ENCODE data around the gene CD34. TPM values are rescaled to one million over a fixed set of nuclear protein-coding genes. Genes with fewer than 3 reads are reported as not detected.
"Not testable (repeated sequence)": the region's sequence is repeated elsewhere in the genome, so short reads cannot be mapped to it uniquely, and the experiment has no call there.

CD34 gene
- total RNA-seq, 2 donors from 2014 or later = 0.05 to 0.09 TPM

GRCh38 chr1:207948536-207949250, 37.8 kb upstream of the CD34 start:
- no peaks in the 10 kb centered on the region for H3K9me3 Mint-ChIP-seq
- no peaks in the 10 kb centered on the region for H3K4me1 Mint-ChIP-seq (ENCODE audit: low read depth)
- no peak overlapping the region for H3K27ac Mint-ChIP-seq
- H3K27me3 Mint-ChIP-seq (ENCODE audit: low read depth) = no peaks in the 10 kb centered on the region
- no peak for ATAC-seq (replicated peaks in 1 of 2)
- DNase-seq = no peak
- H3K4me3 Mint-ChIP-seq = no peak overlapping the region
- H3K36me3 Mint-ChIP-seq (ENCODE audit: insufficient read depth in 2 of 2) = no peaks in the 10 kb centered on the region

- H3K4me3 Mint-ChIP-seq = no peak overlapping the region
- no peaks in the 10 kb centered on the region for H3K9me3 Mint-ChIP-seq
- DNase-seq = no peak
- no peaks in the 10 kb centered on the region for H3K27me3 Mint-ChIP-seq (ENCODE audit: low read depth)
- ATAC-seq (replicated peaks in 1 of 2) = no peak
- H3K27ac Mint-ChIP-seq = no peak overlapping the region
- H3K36me3 Mint-ChIP-seq (ENCODE audit: insufficient read depth in 2 of 2) = no peaks in the 10 kb centered on the region
- H3K4me1 Mint-ChIP-seq (ENCODE audit: low read depth) = no peaks in the 10 kb centered on the region
Measured at GRCh38 chr1:207946756-207947155, 35.8 kb upstream of the CD34 start.

GRCh38 chr1:207944571-207944970, 33.6 kb upstream of the CD34 start:
- no peak overlapping the region for H3K4me3 Mint-ChIP-seq
- H3K4me1 Mint-ChIP-seq (ENCODE audit: low read depth) = no peaks in the 10 kb centered on the region
- H3K27me3 Mint-ChIP-seq (ENCODE audit: low read depth) = peaks cover 4% of the 10 kb centered on the region
- H3K27ac Mint-ChIP-seq = no peak overlapping the region
- H3K36me3 Mint-ChIP-seq (ENCODE audit: insufficient read depth in 2 of 2) = no peaks in the 10 kb centered on the region
- H3K9me3 Mint-ChIP-seq = no peaks in the 10 kb centered on the region
- DNase-seq (no peak), ATAC-seq (replicated peaks in 1 of 2) (no peak)

GRCh38 chr1:207942337-207942741, 31.4 kb upstream of the CD34 start:
- not testable (repeated sequence) for ATAC-seq (replicated peaks in 1 of 2); H3K9me3 Mint-ChIP-seq
- H3K27me3 Mint-ChIP-seq (ENCODE audit: low read depth) = peaks cover 18% of the 10 kb centered on the region

GRCh38 chr1:207941665-207942064, 30.7 kb upstream of the CD34 start:
- Mint-ChIP-seq H3K36me3 (ENCODE audit: insufficient read depth in 2 of 2) (no peaks in the 10 kb centered on the region), H3K9me3 (no peaks in the 10 kb centered on the region), H3K27ac (no peak overlapping the region), H3K4me1 (ENCODE audit: low read depth) (no peaks in the 10 kb centered on the region), H3K27me3 (ENCODE audit: low read depth) (peaks cover 18% of the 10 kb centered on the region), H3K4me3 (no peak overlapping the region)
- DNase-seq (no peak), ATAC-seq (replicated peaks in 1 of 2) (no peak)

More at GRCh38 chr1:207942337-207942741, 31.4 kb upstream of the CD34 start:
- H3K36me3 Mint-ChIP-seq (ENCODE audit: insufficient read depth in 2 of 2); H3K4me1 Mint-ChIP-seq (ENCODE audit: low read depth); H3K4me3 Mint-ChIP-seq; H3K27ac Mint-ChIP-seq; DNase-seq: not testable (repeated sequence)

- no peak for DNase-seq
- Mint-ChIP-seq H3K4me1 (ENCODE audit: low read depth) (no peaks in the 10 kb centered on the region), H3K27me3 (ENCODE audit: low read depth) (peaks cover 18% of the 10 kb centered on the region), H3K36me3 (ENCODE audit: insufficient read depth in 2 of 2) (no peaks in the 10 kb centered on the region), H3K9me3 (no peaks in the 10 kb centered on the region), H3K27ac (no peak overlapping the region), H3K4me3 (no peak overlapping the region)
- no peak for ATAC-seq (replicated peaks in 1 of 2)
Measured at GRCh38 chr1:207938016-207938415, 27.1 kb upstream of the CD34 start.

- ATAC-seq (replicated peaks in 1 of 2) (no peak), DNase-seq (no peak)
- Mint-ChIP-seq H3K27me3 (ENCODE audit: low read depth) (peaks cover 18% of the 10 kb centered on the region), H3K4me3 (no peak overlapping the region), H3K9me3 (no peaks in the 10 kb centered on the region), H3K4me1 (ENCODE audit: low read depth) (no peaks in the 10 kb centered on the region), H3K27ac (no peak overlapping the region), H3K36me3 (ENCODE audit: insufficient read depth in 2 of 2) (no peaks in the 10 kb centered on the region)
Measured at GRCh38 chr1:207937204-207937603, 26.3 kb upstream of the CD34 start.

- no peak for DNase-seq
- ATAC-seq (replicated peaks in 1 of 2) = no peak
- Mint-ChIP-seq H3K4me3 (no peak overlapping the region), H3K9me3 (no peaks in the 10 kb centered on the region), H3K27ac (no peak overlapping the region), H3K4me1 (ENCODE audit: low read depth) (no peaks in the 10 kb centered on the region), H3K27me3 (ENCODE audit: low read depth) (peaks cover 18% of the 10 kb centered on the region), H3K36me3 (ENCODE audit: insufficient read depth in 2 of 2) (no peaks in the 10 kb centered on the region)
Measured at GRCh38 chr1:207935166-207935583, 24.2 kb upstream of the CD34 start.

- H3K27ac Mint-ChIP-seq = no peak overlapping the region
- H3K36me3 Mint-ChIP-seq (ENCODE audit: insufficient read depth in 2 of 2) = no peaks in the 10 kb centered on the region
Measured at GRCh38 chr1:207933205-207933800, 22.4 kb upstream of the CD34 start.

GRCh38 chr1:207926984-207927383, 16.1 kb upstream of the CD34 start:
- Mint-ChIP-seq H3K4me3 (no peak overlapping the region), H3K9me3 (no peaks in the 10 kb centered on the region), H3K27ac (no peak overlapping the region), H3K36me3 (ENCODE audit: insufficient read depth in 2 of 2) (no peaks in the 10 kb centered on the region), H3K4me1 (ENCODE audit: low read depth) (no peaks in the 10 kb centered on the region), H3K27me3 (ENCODE audit: low read depth) (peaks cover 27% of the 10 kb centered on the region)
- DNase-seq (no peak), ATAC-seq (replicated peaks in 1 of 2) (no peak)

More at GRCh38 chr1:207933205-207933800, 22.4 kb upstream of the CD34 start:
- Mint-ChIP-seq H3K4me1 (ENCODE audit: low read depth) (no peaks in the 10 kb centered on the region), H3K9me3 (no peaks in the 10 kb centered on the region), H3K27me3 (ENCODE audit: low read depth) (peaks cover under 1% of the 10 kb centered on the region), H3K4me3 (no peak overlapping the region)
- no peak for ATAC-seq (replicated peaks in 1 of 2)
- DNase-seq = no peak

GRCh38 chr1:207925969-207926368, 15.0 kb upstream of the CD34 start:
- not testable (repeated sequence) for H3K36me3 Mint-ChIP-seq (ENCODE audit: insufficient read depth in 2 of 2); H3K27ac Mint-ChIP-seq; DNase-seq; H3K4me3 Mint-ChIP-seq; H3K4me1 Mint-ChIP-seq (ENCODE audit: low read depth); H3K9me3 Mint-ChIP-seq; ATAC-seq (replicated peaks in 1 of 2)
- peaks cover 35% of the 10 kb centered on the region for H3K27me3 Mint-ChIP-seq (ENCODE audit: low read depth)

- H3K4me3 Mint-ChIP-seq = no peak overlapping the region
- no peaks in the 10 kb centered on the region for H3K9me3 Mint-ChIP-seq
- H3K36me3 Mint-ChIP-seq (ENCODE audit: insufficient read depth in 2 of 2) = no peaks in the 10 kb centered on the region
- peaks cover 38% of the 10 kb centered on the region for H3K27me3 Mint-ChIP-seq (ENCODE audit: low read depth)
- ATAC-seq (replicated peaks in 1 of 2) = no peak
- no peak overlapping the region for H3K27ac Mint-ChIP-seq
- no peaks in the 10 kb centered on the region for H3K4me1 Mint-ChIP-seq (ENCODE audit: low read depth)
- DNase-seq = no peak
Measured at GRCh38 chr1:207925210-207925609, 14.3 kb upstream of the CD34 start.

- no peak for ATAC-seq (replicated peaks in 1 of 2)
Measured at GRCh38 chr1:207923561-207923960, 12.6 kb upstream of the CD34 start.

GRCh38 chr1:207923121-207923520, 12.2 kb upstream of the CD34 start:
- peaks cover 49% of the 10 kb centered on the region for H3K27me3 Mint-ChIP-seq (ENCODE audit: low read depth)
- DNase-seq = no peak
- H3K4me3 Mint-ChIP-seq = no peak overlapping the region
- no peaks in the 10 kb centered on the region for H3K9me3 Mint-ChIP-seq
- no peaks in the 10 kb centered on the region for H3K36me3 Mint-ChIP-seq (ENCODE audit: insufficient read depth in 2 of 2)
- ATAC-seq (replicated peaks in 1 of 2) = no peak
- H3K27ac Mint-ChIP-seq = no peak overlapping the region
- no peaks in the 10 kb centered on the region for H3K4me1 Mint-ChIP-seq (ENCODE audit: low read depth)

More at GRCh38 chr1:207923561-207923960, 12.6 kb upstream of the CD34 start:
- no peak for DNase-seq
- Mint-ChIP-seq H3K27ac (no peak overlapping the region), H3K4me1 (ENCODE audit: low read depth) (no peaks in the 10 kb centered on the region), H3K4me3 (no peak overlapping the region), H3K27me3 (ENCODE audit: low read depth) (peaks cover 49% of the 10 kb centered on the region), H3K9me3 (no peaks in the 10 kb centered on the region), H3K36me3 (ENCODE audit: insufficient read depth in 2 of 2) (no peaks in the 10 kb centered on the region)

All from activated T-cell treated with anti-CD3 and anti-CD28 coated beads, Interleukin-2, amount 50 U/mL, for 72 hours (primary cell).